ENCODE results near the gene COQ10B.

Gene COQ10B

GRCh38 chr2:197453123-197453913 lies at the start of gene COQ10B:
TSS of gene COQ10B (plus strand) at chr2:197453552. CDS start at chr2:197453561, 9 bp downstream.
- in situ Hi-C loops (cut with MboI; ENCODE audit: low sequenced_read_pairs): no loop called here

GRCh38 chr2:197405582-197405981 lies 47.8 kb upstream of the COQ10B start:
- in situ Hi-C loops (cut with MboI; ENCODE audit: low sequenced_read_pairs): loop anchor here (25.0 kb wide), 1 partner anchor 618 kb away; the partner anchor contains the start of gene GTF3C3

GRCh38 chr2:197414039-197414438 lies 39.3 kb upstream of the COQ10B start:
- in situ Hi-C loops (cut with MboI; ENCODE audit: low sequenced_read_pairs): loop anchor here (25.0 kb wide), 1 partner anchor 627 kb away; the partner anchor contains the start of gene GTF3C3

- in situ Hi-C loops (cut with MboI; ENCODE audit: low sequenced_read_pairs): loop anchor here (25.0 kb wide), 1 partner anchor 627 kb away; the partner anchor contains the start of gene GTF3C3
Measured at GRCh38 chr2:197414515-197414914, 38.8 kb upstream of the COQ10B start.

GRCh38 chr2:197416268-197416667 lies 37.1 kb upstream of the COQ10B start:
- in situ Hi-C loops (cut with MboI; ENCODE audit: low sequenced_read_pairs): loop anchor here (25.0 kb wide), 1 partner anchor 629 kb away; the partner anchor contains the start of gene GTF3C3

- in situ Hi-C loops (cut with MboI; ENCODE audit: low sequenced_read_pairs): loop anchor here (25.0 kb wide), 1 partner anchor 632 kb away; the partner anchor contains the start of gene GTF3C3
Measured at GRCh38 chr2:197419438-197419837, 33.9 kb upstream of the COQ10B start.

- in situ Hi-C loops (cut with MboI; ENCODE audit: low sequenced_read_pairs): loop anchor here (25.0 kb wide), 1 partner anchor 636 kb away; the partner anchor contains the start of gene GTF3C3
Measured at GRCh38 chr2:197423307-197423706, 30.0 kb upstream of the COQ10B start.

- in situ Hi-C loops (cut with MboI; ENCODE audit: low sequenced_read_pairs): loop anchor here (25.0 kb wide), 1 partner anchor 287 kb away; the partner anchor contains the start of gene MARS2
Measured at GRCh38 chr2:197425550-197425949, 27.8 kb upstream of the COQ10B start.

- in situ Hi-C loops (cut with MboI; ENCODE audit: low sequenced_read_pairs): loop anchor here (25.0 kb wide), 1 partner anchor 285 kb away; the partner anchor contains the start of gene MARS2
Measured at GRCh38 chr2:197426723-197427603, 26.4 kb upstream of the COQ10B start.

- in situ Hi-C loops (cut with MboI; ENCODE audit: low sequenced_read_pairs): loop anchor here (25.0 kb wide), 1 partner anchor 284 kb away; the partner anchor contains the start of gene MARS2
Measured at GRCh38 chr2:197427986-197428385, 25.4 kb upstream of the COQ10B start.

GRCh38 chr2:197431858-197432257 lies 21.5 kb upstream of the COQ10B start:
- in situ Hi-C loops (cut with MboI; ENCODE audit: low sequenced_read_pairs): loop anchor here (25.0 kb wide), 1 partner anchor 280 kb away; the partner anchor contains the start of gene MARS2

- in situ Hi-C loops (cut with MboI; ENCODE audit: low sequenced_read_pairs): loop anchor here (25.0 kb wide), 1 partner anchor 280 kb away; the partner anchor contains the start of gene MARS2
Measured at GRCh38 chr2:197432527-197432926, 20.8 kb upstream of the COQ10B start.

- in situ Hi-C loops (cut with MboI; ENCODE audit: low sequenced_read_pairs): loop anchor here (25.0 kb wide), 1 partner anchor 278 kb away; the partner anchor contains the start of gene MARS2
Measured at GRCh38 chr2:197433780-197434438, 19.4 kb upstream of the COQ10B start.

GRCh38 chr2:197434541-197435513 lies 18.5 kb upstream of the COQ10B start, which contains the start of gene SF3B1:
TSS of gene SF3B1 (minus strand) at chr2:197435028. CDS start at chr2:197434999, 29 bp downstream.
- in situ Hi-C loops (cut with MboI; ENCODE audit: low sequenced_read_pairs): loop anchor here (25.0 kb wide), 1 partner anchor 277 kb away; the partner anchor contains the start of gene MARS2

GRCh38 chr2:197435598-197436420 lies 17.5 kb upstream of the COQ10B start:
- in situ Hi-C loops (cut with MboI; ENCODE audit: low sequenced_read_pairs): loop anchor here (25.0 kb wide), 1 partner anchor 276 kb away; the partner anchor contains the start of gene MARS2

GRCh38 chr2:197437380-197437779 lies 16.0 kb upstream of the COQ10B start:
- in situ Hi-C loops (cut with MboI; ENCODE audit: low sequenced_read_pairs): loop anchor here (25.0 kb wide), 1 partner anchor 275 kb away; the partner anchor contains the start of gene MARS2

GRCh38 chr2:197442857-197443256 lies 10.5 kb upstream of the COQ10B start:
- in situ Hi-C loops (cut with MboI; ENCODE audit: low sequenced_read_pairs): loop anchor here (25.0 kb wide), 1 partner anchor 269 kb away; the partner anchor contains the start of gene MARS2

Measured in HL-60/S4 treated with phorbol 12-myristate 13-acetate at 8.2 ng/mL for 4 days and 3 days (cell line).